DLD1 (cell line): ENCODE data around the gene ABTB2.

Experiments used
- in situ Hi-C: cut with HindIII; loops from 2 replicates; pipeline ENCODE4 v1.10.0; 2017; ENCODE audit warnings: low sequenced_read_pairs

ABTB2 gene

DNA sequence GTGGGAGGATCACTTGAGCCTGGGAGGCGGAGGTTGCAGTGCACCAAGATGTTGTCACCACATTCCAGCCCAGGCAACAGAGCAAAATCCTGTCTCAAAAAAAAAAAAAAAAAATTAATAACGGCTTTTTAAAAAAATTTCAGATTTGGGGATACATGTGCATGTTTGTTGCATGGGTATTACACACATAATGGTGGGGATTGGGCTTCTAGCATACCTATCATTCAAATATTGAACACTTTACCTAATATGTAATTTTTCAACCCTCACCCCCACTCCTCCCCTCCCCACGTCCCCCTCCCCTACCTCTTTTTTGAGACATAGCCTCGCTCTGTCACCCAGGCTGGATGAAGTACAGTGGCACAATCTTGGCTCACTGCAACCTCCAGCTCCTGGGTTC, 40.1 kb downstream of the ABTB2 start:
- in situ Hi-C loops = no loop called here

GRCh38 chr11:34317036-34317360, 40.8 kb downstream of the ABTB2 start:
- in situ Hi-C loops = no loop called here

DNA sequence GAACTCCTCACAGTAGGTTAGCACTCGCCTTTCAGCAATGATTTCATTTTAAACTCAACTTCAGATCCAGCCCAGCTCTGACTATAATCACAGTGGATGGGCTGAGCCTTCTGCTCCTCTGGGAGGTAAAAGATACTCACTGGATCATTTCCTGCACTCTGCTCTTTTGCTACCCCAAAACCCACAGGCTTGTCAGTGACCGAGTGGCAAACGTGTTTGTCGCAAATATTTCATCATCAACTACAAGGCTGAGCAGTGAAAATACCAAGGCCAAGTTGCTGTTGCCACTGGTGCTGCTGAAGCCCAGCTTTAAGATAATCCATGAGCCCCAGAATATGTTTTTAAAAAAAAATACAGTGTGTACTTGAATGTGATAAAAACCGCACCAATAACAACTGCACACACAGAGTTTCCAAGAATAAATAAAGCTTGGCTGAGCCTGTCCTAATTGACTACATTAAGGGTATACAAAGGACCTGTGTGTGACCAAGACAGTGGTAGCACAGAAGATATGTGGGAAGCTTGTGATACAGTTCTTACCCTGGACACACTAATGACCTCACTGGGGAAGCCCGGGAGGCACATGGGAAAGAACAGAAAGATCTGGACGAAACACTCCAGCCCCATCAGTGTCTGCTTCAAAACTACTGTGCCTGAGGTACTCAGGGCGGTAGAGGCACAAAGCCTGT, 41.3 kb downstream of the ABTB2 start:
- in situ Hi-C loops = no loop called here

GRCh38 chr11:34315394-34315793, 42.4 kb downstream of the ABTB2 start:
- in situ Hi-C loops = no loop called here

GRCh38 chr11:34314936-34315335, 42.9 kb downstream of the ABTB2 start:
- in situ Hi-C loops = no loop called here

DNA sequence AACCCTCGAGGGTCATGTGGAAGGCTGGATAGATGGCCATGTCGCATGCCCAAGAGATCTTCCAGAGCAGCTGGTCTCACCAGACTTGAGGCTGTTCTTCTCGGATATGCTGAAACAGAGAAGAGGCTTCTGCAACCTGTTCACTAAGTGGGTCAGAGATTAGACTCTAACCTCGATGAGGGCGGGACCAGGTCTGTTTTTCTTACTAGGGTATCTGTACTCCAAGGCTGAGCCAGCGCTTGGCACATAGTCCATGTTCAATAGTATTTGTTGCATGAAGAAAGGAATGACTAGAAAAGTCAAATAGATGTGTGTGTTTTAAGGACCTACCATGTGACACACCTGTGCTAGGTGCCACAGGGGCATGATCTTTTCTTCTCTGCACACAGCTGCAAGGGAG, 43.6 kb downstream of the ABTB2 start:
- in situ Hi-C loops = no loop called here

GRCh38 chr11:34313099-34313517, 44.7 kb downstream of the ABTB2 start:
- in situ Hi-C loops = no loop called here

- in situ Hi-C loops = no loop called here
Observed at GRCh38 chr11:34311126-34311525, 46.7 kb downstream of the ABTB2 start.

DNA sequence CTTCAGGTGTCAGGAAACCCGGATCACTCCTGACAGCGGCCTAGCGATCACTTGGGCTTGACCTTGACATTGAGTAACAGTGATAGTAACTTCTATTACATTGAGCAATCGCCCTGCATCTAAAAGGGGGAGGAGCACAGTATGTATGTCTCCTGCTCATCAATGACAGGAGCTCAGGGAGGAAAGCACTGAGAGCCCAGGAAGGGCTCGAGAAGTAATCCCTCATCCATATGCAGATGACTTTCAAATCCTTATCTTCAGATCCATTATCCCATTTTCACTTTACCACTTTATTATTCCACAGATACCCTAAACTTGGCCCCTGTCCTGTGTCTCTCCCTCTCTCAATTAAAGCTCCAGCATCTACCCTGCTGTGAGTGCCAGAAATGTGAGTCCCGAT, 47.8 kb downstream of the ABTB2 start:
- in situ Hi-C loops = no loop called here

DNA sequence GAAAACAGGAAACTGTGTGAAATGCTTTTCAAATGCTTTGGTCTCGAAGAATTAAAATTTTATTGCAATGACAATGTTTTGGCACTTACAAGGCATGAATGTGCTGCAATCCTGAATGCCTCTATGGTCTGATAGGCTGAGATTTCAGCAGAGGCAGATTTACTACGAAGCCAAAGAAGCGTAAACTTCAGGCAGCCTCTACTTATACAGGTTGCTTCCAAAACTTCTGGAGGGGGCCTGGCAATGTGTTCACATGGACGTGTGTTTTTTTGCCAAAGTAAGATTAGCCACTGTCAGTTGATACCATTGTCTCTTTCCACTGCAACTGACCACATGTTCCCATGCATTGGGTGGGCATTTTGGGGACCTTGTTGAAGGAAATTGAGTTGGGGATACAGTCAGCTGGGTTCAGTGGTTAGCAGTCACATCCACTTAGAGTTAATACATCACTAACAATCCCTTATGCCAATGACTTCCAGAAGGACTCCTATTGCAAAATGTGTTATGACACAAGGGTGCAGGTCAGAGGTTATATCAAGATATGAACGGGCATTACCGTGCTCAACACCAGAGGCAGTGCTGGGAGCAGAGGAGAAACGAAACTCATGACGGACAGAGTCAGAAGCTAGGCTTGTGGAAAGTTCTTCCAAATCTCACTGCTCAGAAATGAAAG, 48.8 kb downstream of the ABTB2 start:
- in situ Hi-C loops = no loop called here

- in situ Hi-C loops = no loop called here
Observed at GRCh38 chr11:34308049-34308912, 49.5 kb downstream of the ABTB2 start.

- in situ Hi-C loops = no loop called here
Observed at GRCh38 chr11:34305780-34306179, 52.0 kb downstream of the ABTB2 start.

DNA sequence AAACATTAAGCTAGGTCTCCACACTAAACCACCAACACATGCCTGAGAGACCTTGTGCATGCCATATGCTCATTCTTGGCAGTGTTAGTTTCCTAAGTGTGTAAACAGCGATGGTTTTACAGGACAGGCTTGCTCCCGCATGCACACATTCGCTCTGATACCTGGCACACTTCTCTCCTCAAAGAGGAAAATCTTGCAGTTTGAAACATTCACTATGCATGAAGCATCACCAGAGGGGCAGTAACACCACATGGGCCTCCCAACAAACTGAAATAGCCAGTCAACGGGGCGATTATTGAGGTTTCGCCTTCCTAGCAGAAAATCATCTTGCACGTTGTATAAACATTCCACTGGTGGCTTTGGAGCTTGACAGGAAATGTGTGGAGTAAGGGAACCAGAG, 52.6 kb downstream of the ABTB2 start:
- in situ Hi-C loops = no loop called here

DNA sequence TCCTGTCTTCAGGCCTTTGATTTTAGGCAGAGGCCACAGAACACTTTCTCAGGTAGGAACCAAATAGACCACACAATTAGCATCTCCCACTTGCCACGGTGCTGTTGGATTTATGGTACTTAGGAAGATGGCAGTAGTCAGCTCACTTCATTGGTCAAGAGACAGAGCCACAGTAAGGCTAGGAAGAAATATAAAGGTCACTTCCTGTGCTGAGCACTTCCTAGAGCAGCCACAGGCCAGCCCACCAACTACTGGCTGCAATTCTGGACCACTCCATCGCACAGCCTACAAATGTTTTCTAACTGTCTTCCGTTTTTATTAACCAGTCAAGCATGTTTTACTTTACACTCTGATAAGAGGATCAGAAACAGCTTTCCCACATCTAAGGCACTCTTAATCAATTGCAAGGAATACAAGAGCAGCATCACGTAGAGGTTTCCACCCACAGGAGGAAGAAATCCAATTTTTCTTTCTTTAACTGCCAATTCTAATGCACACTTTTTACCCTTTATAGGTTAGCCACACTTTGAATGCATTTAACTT, 54.7 kb downstream of the ABTB2 start:
- in situ Hi-C loops = no loop called here

- in situ Hi-C loops = no loop called here
Observed at GRCh38 chr11:34302046-34302921, 55.5 kb downstream of the ABTB2 start.

- in situ Hi-C loops = no loop called here
Observed at GRCh38 chr11:34300926-34301295, 56.9 kb downstream of the ABTB2 start.

DNA sequence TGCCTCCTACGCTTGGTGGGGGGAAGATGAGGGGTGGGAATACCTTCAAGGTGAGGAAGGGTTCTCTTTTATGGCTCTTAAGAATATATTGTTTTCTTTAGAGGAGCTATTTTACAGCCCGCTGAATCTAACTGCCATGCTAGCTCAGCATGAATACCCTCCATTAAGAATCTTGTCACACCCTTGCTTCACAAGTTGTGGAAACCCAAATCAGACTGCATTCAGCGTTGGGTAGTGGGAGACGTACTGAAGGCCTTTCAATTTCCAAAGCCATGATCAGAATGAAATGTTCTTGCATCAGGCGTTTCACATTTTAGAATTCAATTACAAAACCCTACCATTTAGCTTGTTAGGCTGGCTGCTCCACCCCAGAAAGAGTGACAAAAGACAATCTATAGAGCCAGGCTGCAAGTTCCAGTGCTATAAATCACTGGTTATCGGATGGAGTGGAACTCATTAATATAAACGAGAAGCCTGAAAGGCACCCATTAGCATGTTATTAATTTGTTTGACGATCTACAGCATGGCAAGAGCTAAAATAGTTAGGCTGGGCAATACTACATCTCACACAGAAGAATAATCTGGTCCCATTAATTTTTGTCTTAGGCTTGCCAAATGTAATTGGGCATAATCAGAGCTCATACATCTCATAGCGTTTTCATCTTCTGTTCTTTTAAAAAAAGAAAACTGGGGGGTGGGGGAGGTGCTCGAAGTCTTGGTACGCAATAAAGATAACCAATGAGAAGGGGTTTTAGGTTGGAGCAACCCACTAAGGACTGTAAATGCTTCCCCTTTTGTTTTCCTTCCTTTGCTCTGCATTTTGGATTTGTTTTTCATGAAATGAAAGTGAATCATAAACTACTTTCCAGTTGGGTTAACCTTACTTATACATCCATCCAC, 57.5 kb downstream of the ABTB2 start:
- in situ Hi-C loops = no loop called here

GRCh38 chr11:34299284-34299972, 58.4 kb downstream of the ABTB2 start:
- in situ Hi-C loops = no loop called here

DNA sequence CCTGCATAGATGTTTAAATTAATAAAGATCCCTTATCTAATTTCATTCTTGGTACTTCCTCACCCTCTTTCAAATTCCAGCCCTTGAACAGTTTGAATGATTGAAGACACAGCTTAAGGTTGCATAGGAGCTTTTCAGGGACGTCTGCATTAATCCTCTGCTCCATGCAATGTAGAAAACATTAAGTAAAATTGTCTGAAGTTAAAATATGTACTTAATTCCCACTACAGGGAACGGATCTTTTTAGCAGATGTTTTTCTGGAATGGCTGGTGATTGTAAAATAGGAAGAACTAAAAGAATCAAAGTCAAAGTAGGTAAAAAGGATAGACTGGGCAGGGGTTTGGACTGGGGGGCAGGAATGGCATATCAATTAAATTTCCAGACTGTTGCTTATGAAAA, 58.9 kb downstream of the ABTB2 start:
- in situ Hi-C loops = no loop called here
